DMS114 treated with DMSO at 0.1 percent for 48 hours (cell line): ENCODE measurements around the gene APOBEC3B.
"Not testable (repeated sequence)": the region's sequence is repeated elsewhere in the genome, so short reads cannot be mapped to it uniquely, and the experiment has no call there.

Experiments used
- DNase-seq: peaks from one replicate; lab custom pipeline; 2025; ENCODE audit not compliant: unreplicated experiment; lab: John Stamatoyannopoulos, UW

The APOBEC3B gene

DNA sequence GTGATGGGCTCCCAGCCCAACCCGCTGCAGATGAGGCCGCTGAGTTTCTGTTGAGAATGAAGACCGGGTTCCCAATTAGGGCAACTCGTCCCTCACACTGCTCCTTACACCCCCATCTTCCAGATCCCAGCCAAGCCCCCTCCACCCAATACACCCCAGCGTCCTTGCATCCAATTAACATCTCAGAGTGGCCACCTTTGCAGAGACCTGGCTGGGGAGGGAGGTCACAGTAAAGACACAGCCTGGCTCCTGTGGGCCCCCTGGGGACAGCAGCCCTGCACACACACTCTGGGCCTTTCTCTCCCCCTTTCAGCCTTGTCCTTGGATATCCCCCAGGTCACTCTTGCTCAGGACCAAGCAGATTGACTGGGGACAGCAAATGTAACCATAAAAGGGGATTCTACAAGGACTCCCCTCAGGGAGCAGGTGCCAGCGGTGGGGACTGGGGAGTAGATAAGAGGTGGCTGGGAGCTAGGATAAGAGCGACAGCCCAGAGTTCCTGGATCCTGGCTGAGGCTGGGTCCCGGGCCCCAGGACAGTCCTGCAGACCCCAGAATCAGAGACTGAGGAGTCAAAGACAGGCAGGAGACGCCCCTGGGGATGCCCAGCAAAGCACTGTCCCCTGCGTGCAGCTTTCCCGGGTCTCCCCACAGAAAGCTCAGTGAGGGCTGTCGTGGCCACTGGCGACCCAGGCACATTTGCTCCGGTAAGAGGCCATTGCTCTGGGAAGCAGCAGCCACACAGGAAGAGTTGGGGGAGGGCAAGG, 16.4 kb upstream of the APOBEC3B start:
- no peak for DNase-seq

DNA sequence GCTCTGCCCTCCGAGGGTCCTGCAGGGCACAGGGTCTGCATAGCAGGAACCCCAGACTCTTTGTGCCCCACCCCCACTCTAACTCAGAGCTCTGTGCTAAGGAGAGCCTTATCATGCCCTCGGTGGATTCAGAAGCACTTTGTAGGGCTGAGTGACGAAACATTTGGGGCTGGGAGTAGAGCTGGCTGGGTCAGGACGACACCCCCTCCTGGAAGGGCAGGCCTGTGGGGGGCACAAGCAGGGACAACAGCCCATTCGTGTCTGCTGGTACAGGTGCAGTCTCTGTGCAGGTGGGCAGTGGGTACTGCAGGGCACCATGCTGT, 15.8 kb upstream of the APOBEC3B start:
- no peak for DNase-seq

DNA sequence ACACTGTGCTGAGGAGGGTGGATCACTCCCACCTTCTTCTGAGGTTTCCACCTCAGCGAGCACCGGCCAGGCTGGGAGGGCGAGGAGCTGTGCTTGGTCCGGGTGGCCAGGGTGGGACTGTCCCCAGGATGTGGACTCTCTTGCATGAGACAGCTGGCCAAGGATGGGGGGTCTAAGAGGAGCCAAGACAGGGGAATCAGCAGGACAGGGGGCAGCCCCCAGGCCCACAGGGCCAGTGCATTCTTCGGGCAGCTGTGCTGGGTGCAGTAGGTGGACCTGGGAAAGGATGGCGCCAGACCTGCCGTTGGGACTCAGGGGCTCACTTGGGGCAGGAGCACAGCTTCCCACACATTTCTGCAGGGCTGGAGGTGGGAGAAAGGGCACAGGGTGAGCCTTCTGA, 15.2 kb upstream of the APOBEC3B start:
- no peak for DNase-seq

- DNase-seq, result no peak
Measured at GRCh38 chr22:38967451-38968450, 14.4 kb upstream of the APOBEC3B start.

DNA sequence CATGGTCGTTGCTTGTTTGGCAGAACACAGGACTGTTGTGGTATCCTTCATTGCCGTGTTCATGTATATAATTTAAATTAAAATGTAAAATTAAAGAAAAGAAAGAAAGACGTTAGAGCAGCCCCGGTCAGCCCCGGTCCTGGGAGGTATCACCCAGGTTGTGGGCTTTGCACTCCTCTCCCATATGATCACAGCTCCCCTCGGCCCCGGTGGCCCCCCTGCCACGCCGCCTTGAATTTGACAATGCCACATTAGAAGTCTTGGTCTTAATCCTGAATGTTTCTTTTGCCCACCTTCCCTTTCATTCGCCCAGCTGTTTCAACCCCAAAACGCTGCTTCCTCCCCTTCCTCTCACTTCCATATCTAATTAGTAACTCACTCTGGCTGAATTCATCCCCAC, 13.3 kb upstream of the APOBEC3B start:
- DNase-seq, result no peak

DNA sequence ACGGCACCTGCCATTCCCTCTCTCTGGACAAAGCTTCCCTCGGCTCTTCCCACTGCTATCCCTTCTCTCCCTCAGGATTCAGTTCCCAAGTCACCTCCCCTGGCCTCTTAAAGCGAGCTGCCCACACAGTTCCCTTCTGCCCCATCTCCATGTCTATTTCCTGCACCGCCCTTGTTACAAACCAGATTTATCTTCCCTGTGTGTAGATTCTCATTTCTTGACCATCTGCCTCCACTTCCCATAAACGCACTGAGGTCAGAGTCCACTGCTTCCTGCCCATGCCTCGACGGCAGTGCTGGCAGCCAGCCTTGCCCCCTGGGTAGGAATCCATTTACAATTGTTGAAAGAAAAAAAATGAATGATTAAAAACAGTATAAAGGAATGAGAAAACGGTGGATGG, 11.6 kb upstream of the APOBEC3B start:
- no peak for DNase-seq

- no peak for DNase-seq
Measured at GRCh38 chr22:38971202-38971601, 10.9 kb upstream of the APOBEC3B start.

GRCh38 chr22:38971791-38972190, 10.4 kb upstream of the APOBEC3B start:
- DNase-seq, result no peak

DNA sequence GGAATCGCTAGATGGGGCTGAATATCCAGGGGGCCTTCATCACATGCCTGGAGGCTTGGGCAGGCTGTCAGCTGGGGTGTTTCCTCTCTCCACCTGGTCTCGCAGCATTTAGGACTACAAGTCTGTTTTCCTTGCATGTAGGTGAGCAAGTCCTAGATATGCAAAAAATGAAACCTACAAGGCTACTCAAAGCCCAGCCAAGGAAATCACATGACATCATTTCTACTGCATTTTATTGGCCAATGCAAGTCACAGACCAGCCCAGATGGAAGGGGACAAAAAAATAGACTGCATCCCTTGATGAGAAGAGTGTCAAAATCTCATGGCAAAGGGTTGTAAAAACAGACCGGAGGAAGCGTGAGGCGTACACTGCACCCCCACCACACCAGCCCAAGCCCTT, 9.6 kb upstream of the APOBEC3B start:
- no peak for DNase-seq

DNA sequence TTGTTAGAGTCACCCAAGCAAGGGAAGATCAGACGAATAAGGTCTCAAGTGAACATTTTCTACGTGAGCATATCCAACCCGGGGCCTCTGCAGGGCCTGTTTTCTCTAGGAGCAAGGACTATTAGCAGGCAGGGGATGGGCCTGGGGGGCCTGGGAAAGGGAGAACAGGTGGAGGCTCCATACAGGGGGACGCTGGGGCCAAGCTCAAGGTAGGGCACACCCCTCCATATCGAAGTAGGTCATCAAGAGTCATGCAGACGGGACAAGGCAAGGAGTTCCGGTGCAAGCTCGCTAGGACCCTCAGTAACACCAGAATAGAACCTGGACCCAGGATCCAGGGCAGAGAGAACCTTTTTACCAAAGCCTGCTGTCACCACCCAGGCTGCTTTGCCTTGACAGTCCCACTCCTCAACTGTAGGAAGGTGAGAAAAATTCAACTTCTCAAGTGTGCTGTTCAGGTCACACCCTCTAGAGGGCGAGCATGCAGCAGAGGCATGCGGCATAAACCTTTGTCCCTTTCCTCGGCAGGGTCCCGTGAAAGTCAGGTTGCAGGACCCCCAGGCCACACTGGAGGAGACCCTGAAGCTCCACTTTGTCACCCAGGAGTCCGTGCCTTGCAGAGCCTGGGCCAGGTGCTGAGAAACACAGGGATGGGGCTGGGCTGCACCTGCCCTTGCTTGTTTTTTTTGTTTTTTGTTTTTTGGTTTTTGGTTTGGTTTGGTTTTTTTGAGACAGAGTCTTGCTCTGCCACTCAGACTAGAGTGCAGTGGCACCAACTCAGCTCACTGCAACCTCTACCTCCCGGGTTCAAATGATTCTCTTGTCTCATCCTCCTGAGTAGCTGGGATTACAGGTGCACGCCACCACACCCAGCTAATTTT, 8.6 kb upstream of the APOBEC3B start:
- no peak for DNase-seq

DNA sequence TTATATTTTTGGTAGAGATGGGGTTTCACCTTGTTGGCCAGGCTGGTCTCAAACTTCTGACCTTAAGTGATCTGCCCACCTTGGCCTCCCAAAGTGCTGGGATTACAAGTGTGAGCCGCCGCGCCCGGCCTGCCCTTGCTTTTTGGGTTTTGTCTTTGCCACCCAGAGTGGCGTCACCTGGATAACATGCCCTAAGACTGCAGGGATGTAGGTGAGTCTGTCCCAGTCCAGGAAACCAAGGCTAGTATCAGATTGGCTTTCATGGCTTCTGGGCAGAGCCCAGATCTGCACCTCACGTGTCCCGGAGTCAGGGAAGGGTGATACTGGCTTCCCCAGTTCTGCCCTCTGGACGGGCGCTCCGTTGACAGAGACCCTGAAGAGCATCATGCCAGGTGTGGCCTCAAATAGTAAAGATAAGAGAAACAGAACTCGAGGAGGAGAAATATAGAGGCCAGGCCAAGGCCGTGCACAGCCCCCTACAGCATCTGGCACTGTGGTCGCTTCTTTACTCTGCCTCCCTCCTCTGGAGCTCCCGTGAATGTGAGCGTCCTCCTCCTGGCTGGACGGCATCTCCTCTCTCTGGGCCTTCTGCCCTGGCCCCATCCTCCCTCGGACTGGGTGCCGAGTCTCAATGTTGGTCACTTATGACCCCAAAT, 7.8 kb upstream of the APOBEC3B start:
- no peak for DNase-seq

GRCh38 chr22:38974826-38975175, 7.3 kb upstream of the APOBEC3B start:
- DNase-seq, result no peak

DNA sequence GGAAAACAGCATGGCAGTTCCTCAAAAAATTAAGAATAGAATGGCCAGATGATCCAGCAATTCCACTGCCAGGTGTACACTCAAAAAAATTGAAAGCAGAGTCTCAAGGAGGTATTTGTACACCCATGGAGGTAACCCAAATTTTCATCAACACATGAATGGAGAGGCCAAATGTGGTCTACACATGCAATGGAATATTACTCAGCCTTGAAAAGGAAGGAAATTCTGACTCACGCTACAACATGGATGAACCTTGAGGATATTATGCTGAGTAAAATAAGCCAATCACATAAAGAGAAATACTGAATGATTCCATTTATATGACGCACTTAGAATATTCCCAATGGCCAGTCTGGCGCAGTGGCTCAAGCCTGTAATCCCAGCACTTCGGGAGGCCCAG, 4.9 kb upstream of the APOBEC3B start:
- not testable (repeated sequence) for DNase-seq

DNA sequence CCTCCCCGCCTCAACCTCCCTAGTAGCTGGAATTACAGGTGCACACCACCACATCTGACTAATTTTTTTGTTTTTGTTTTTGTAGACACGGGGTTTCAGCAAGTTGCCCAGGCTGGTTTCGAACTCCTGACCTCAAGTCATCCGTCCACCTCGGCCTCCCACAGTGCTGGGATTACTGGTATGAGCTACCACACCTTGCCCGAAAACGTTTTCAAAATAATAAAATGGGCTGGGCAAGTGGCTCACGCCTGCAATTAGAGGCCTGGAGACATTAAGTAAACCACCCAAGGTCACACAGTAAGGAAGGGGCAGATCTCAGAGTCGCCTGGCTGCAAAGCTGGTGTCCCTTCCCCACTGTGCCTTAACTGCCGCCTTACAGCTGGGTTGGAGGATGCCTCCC, 1.6 kb upstream of the APOBEC3B start:
- DNase-seq, result not testable (repeated sequence)

DNA sequence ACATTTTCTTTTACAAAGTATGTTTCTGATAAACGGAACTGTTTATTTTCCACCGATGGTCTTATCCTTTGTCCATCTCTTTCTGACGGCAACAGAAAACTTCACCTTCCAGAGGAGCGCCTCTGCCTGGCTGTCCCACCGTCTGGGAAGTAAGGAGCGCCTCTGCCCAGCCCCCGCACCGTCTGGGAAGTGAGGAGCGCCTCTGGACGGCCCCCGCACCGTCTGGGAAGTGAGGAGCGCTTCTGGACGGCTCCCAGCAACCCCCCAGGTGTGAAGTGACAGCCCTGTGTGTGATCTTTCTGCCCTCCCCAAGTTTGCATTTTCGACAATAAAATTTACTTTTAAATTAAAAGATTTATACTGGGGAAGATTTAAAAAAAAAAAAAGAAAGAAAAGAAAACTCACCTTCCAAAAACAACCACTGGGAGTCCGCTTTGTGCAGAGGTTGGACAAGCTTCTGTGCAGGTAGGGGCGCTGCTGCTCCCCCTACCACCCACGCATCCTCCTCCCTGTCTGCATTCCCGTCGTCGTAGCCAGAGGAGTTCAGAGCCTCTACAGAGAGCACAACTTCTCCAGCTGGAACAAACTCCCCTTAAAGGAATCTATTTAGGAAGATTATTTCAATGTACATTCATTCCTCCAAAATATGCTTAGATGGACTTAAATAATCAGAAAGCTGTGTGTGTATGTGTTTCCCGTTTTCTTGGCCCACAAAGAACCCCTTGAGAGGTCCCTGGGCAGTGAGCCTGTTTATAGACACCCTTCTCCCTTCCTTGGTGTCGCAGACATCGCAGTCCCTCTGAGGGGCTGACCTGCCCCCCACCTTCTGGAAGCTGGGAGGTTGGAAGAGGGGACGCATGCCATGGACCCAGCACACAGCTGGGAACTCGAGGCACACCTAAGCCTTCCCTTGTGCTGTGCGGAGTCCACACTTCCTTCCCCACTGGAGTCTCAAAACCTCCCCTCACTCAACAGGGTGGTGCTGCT, 849 bp upstream of the APOBEC3B start:
- DNase-seq, result peak; percentile 36

GRCh38 chr22:38984224-38984623, 2.1 kb downstream of the APOBEC3B start:
- DNase-seq, result no peak

- DNase-seq, result not testable (repeated sequence)
Measured at GRCh38 chr22:38984784-38985757, 2.9 kb downstream of the APOBEC3B start.

GRCh38 chr22:38986629-38987028, 4.5 kb downstream of the APOBEC3B start:
- no peak for DNase-seq
